NCI-H69 (cell line): Measurements from ENCODE around the gene KLHL15.
"Not testable (repeated sequence)": the region's sequence is repeated elsewhere in the genome, so short reads cannot be mapped to it uniquely, and the experiment has no call there.

Experiments used
- DNase-seq: peaks from one replicate; lab custom pipeline; 2025; lab: John Stamatoyannopoulos, UW

KLHL15 gene

GRCh38 chrX:24017674-24018073 lies 9.3 kb downstream of the KLHL15 start:
- no peak for DNase-seq

DNA sequence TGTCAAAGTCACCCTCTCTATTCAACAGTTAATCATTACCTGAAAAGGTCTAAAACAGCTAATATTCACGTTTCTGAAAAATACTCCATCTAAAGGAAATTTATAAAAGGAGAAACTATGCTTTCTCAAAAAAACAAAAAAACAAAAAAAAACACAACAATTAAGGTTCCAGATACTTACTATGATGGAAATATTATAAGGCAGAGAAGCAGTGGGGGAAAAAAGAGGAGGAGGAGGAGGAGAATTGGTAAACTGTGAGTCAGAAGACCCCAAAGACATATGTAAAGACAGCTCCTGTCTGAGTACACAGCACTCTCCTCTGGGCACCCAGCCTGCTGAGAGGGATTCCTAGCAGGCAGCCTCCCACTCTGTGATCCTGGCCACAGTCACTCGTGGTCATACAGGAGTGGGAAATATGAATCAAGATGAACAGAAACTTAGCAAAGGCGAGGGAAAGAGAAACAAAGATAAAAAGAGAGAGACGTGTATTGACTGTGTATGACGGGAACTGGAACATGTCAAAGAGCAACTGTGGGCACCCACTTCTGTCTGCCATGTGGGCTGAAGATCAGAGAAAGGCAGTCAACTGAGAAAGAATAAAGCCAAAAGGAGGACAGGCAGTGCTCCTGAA lies 12.5 kb downstream of the KLHL15 start:
- DNase-seq: no peak

GRCh38 chrX:24012266-24012665 lies 14.7 kb downstream of the KLHL15 start:
- no peak for DNase-seq

GRCh38 chrX:24005867-24006266 lies 21.1 kb downstream of the KLHL15 start:
- DNase-seq: no peak

GRCh38 chrX:24005028-24005427 lies 22.0 kb downstream of the KLHL15 start:
- DNase-seq: no peak

- DNase-seq: no peak
Observed at GRCh38 chrX:24002792-24003191, 24.2 kb downstream of the KLHL15 start.

- no peak for DNase-seq
Observed at GRCh38 chrX:24002167-24002566, 24.8 kb downstream of the KLHL15 start.

DNA sequence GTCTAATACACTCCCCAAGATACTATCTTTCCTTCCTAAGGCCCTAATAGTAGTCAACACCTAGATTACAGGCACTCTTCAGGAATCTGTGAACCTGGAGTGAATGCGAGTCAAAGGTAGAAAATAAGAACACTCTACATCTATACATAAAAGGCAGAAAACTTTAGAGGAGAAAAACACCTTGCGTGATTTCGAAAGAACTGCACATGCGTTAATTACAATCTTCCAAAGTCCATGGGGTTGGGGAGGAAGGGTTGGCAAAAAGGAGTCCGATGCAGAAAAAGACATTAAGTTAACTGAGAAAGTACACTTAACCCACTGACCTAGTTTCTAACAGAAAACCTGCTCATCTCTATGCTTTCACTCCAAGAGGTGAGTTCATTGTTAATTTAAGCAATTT lies 27.3 kb downstream of the KLHL15 start:
- no peak for DNase-seq

DNA sequence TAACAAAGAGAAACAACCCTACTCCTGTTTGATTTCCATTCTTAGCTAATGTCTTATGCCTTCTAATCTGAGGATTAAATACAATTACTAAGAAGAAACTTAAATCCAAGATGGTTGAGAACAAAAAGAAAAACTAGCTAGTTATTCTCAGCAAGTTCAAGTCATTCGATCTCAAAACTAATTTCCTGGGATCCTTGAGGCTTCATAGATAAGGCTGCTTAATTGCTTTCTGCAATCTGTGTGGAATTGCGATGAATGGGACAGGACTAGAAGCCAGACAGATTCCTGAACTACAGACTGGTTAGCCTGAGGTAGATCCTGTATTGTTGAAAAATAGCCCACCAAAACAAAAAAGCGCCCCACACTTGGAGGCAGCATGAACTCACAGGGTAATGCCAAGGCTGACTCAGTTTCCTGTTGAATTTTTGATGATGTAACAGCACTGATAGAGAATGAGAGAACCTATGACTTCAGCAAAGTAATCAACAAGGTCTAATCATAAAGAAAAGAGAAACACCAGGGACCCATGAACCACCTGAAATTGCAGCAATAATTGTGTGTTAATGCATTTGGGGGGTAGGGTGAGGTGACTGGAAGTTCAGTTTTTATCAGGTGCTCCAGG lies 33.9 kb downstream of the KLHL15 start:
- no peak for DNase-seq

- no peak for DNase-seq
Observed at GRCh38 chrX:23992431-23992830, 34.6 kb downstream of the KLHL15 start.

DNA sequence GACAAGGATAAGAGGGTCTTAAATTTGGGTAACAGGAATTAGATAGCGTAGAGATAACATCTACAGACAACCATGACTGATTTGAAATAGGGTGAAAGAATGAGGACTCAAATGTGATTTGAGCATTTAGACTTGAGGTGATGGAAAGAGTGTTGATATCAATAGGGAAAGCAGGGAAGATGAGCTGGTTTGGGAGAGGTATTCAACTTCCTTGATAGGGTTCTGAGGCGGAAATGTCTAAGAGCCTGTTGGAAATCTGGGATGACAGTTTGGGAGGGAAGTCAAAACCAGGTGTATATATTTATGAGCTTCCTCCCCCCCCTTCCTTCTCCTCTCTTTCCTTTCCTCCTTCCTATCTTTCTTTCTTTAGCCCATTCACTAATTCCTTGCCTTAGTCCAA lies 36.5 kb downstream of the KLHL15 start:
- no peak for DNase-seq

DNA sequence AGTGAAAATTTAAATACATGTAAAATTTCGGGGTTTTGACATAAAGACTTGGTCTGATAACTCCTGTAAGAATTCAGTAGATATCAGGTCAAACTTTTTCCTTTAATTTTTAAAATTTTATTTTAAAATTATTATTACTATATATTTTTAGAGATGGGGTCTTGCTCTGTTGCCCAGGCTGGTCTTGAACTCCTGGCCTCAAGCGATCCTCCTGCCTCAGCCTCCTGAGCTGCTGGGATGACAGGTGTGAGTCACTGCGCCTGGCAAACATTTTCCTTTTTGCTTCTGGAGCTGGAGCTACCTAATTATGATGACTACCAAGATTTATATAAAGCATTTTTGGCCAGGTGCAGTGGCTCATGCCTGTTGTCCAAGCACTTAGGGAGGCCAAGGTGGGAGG lies 37.3 kb downstream of the KLHL15 start:
- no peak for DNase-seq

DNA sequence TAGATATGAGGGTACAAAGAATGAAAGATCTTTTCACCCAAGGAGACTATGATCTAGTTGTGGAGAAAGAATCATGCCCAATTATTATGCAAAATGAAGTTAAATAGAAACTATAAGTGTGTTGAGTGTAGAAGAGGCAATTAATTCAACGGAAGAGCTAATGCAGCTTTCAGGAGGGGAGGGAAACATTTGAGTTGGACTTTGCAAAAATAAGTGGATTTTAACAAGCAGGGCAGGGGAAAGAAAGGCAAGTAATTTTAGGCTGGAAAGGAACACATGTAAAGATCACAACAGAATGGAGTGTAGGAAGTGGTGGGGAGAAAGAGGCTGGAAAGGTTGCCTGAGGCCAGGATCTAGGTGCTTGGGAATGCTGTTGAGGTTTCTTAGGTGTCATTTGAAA lies 44.1 kb downstream of the KLHL15 start:
- no peak for DNase-seq

GRCh38 chrX:23981711-23982110 lies 45.3 kb downstream of the KLHL15 start:
- DNase-seq: peak; percentile 62

DNA sequence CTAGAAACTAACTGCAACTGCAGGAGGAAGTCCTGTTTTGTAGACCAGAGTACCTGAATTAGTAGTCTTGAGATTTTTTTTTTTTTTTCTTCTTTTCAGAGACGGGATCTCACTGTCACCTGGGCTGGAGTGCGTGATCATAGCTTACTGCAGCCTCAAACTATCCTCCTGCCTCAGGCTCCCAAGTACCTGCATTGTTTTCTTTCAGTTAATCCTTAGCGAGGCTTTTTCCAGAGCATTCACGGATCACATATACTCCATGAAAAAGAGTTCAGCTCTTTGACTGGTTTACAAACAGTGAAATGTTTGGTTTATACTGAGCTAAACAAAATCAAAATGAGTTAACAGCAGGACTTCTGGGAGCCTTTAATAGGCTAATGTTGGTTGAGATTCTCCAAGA lies 45.8 kb downstream of the KLHL15 start:
- peak; percentile 11 for DNase-seq

- peak; percentile 4 for DNase-seq
Observed at GRCh38 chrX:23980011-23980441, 47.0 kb downstream of the KLHL15 start.

DNA sequence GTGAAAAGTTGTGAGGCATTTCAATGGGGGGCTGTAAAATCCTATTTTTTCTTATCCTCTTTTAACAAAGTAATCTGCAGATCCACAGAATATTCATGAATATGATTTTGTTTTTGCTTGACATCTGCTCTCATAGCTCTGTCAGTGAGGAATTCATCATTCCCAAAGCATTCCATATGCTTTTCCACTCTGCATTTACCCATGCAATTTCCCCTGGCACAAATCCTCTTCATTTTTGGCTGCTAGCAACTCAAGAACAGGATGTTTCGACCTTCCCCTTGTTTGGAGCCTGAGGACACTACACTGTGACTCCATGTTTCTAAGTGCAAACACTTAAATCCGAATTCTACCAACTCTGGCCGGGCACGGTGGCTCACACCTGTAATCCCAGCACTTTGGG lies 48.5 kb downstream of the KLHL15 start:
- no peak for DNase-seq

DNA sequence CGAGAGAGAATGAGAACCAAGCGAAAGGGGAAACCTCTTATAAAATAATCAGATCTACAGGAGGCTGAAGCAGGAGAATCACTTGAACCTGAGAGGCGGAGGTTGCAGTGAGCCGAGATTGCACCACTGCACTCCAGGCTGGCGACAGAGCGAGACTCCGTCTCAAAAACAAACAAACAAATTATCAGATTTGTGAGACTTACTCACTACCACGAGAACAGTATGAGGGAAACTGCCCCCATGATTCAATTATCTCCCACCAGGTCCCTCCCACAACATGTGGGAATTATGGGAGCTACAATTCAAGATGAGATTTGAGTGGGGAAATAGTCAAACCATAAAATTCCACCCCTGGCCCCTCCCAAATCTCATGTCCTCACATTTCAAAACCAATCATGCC lies 61.4 kb downstream of the KLHL15 start:
- DNase-seq: not testable (repeated sequence)

GRCh38 chrX:23964191-23964590 lies 62.8 kb downstream of the KLHL15 start:
- DNase-seq: no peak

DNA sequence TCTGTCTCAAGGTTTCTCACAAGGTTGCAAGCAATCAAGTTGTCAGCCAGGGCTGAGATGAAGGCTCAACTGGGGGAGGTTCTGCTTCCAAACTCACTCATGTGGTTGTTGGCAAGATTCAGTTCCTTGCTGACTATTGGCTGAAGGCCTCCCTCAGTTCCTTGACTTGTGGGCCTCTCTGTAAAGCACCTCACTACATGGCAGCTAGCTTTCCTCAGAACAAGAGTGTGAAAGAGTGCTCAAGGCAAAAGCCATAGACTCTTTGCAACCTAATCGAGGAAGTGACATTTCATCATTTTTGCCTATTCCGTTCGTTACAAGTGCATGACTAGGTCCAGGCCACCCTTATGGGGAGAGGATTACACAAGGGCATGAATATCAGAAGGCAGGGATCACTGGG lies 67.2 kb downstream of the KLHL15 start:
- DNase-seq: no peak

DNA sequence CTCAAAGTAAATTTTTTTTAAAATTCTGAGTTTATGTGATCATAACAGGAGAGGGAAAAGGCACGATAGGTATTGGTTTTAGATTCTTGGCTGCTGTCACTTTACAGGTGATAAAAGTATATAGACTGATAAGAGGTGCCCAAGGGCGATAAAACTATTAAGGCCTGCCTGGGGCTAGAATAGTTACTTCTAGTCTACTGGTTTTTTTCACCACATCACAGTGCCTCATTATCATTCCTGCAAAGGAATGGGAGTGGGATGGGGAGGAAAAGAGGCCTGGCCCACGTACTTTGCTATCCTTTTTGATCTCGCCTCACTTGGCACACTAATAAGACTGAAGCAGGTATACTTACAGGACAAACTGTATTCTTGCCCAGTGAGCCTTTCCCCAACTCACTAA lies 72.6 kb downstream of the KLHL15 start:
- DNase-seq: no peak

GRCh38 chrX:23953908-23954269 lies 73.1 kb downstream of the KLHL15 start:
- no peak for DNase-seq

- peak; percentile 82 for DNase-seq
Observed at GRCh38 chrX:23952984-23953907, 73.7 kb downstream of the KLHL15 start.
